Smooth muscle cell (in vitro differentiated cells): ENCODE measurements around the gene ENDOV. TPM values are rescaled to one million over a fixed set of nuclear protein-coding genes. Genes with fewer than 3 reads are reported as not detected.

Source experiments
- DNase-seq: peaks from one replicate; lab custom pipeline; 2025; ENCODE audit not compliant: unreplicated experiment; lab: John Stamatoyannopoulos, UW
- H2AFZ ChIP-seq: fragments of 200-600 bp; sonication (generic); 2 replicates; pipeline ENCODE4 v1.6.0; 2016; ENCODE audit warnings: antibody characterized with exemption, low read depth, mild to moderate bottlenecking
- H3F3A ChIP-seq: fragments of 200-600 bp; sonication (generic); 2 replicates; pipeline ENCODE4 v1.6.0; 2017; ENCODE audit warnings: antibody characterized with exemption, low read depth
- H3K27ac ChIP-seq: fragments of 200-600 bp; sonication (generic); 2 replicates; pipeline ENCODE4 v1.5.1; 2016; ENCODE audit warnings: low read depth, mild to moderate bottlenecking
- H3K27me3 ChIP-seq: fragments of 200-600 bp; sonication (generic); 2 replicates; pipeline ENCODE4 v1.6.1; 2016; ENCODE audit warnings: low read depth, mild to moderate bottlenecking
- H3K36me3 ChIP-seq: fragments of 200-600 bp; sonication (generic); 2 replicates; pipeline ENCODE4 v1.5.1; 2016; ENCODE audit warnings: low read depth
- H3K4me1 ChIP-seq: fragments of 200-600 bp; sonication (generic); 2 replicates; pipeline ENCODE4 v1.5.1; 2016; ENCODE audit warnings: low read depth
- H3K4me2 ChIP-seq: fragments of 200-600 bp; sonication (generic); 2 replicates; pipeline ENCODE4 v1.6.0; 2016; ENCODE audit warnings: mild to moderate bottlenecking
- H3K4me3 ChIP-seq: fragments of 200-600 bp; sonication (generic); 2 replicates; pipeline ENCODE4 v1.5.1; 2016; ENCODE audit warnings: mild to moderate bottlenecking
- H3K79me2 ChIP-seq: fragments of 200-600 bp; sonication (generic); 2 replicates; pipeline ENCODE4 v1.6.0; 2016; ENCODE audit warnings: low read depth, mild to moderate bottlenecking
- H3K9ac ChIP-seq: fragments of 200-600 bp; sonication (generic); 2 replicates; pipeline ENCODE4 v1.6.0; 2016; ENCODE audit warnings: low read depth
- H3K9me3 ChIP-seq: fragments of 200-600 bp; sonication (generic); replicated peaks from 2 replicates; pipeline ENCODE4 v1.5.1; 2016; ENCODE audit warnings: low read depth
- H4K20me1 ChIP-seq: fragments of 200-600 bp; sonication (generic); 2 replicates; pipeline ENCODE4 v1.6.0; 2016; ENCODE audit warnings: low read depth
- WGBS: methylation state at CpG from one replicate; pipeline ENCODE4 v1.1.7; 2016; ENCODE audit warnings: low lambda C conversion rate; 5-methylcytosine and 5-hydroxymethylcytosine counted together
- polyA plus RNA-seq: library from polyadenylated mRNA; unstranded; fragments of >200 nt; fragmentation: Nextera tagmentation; extraction: Ambion mirVana; gene quantifications from 2 replicates; pipeline ENCODE4 v1.2.1, GENCODE V29; 2016
- total RNA-seq: library from RNA; depleted of rRNA; stranded (reverse); fragments of >200 nt; gene quantifications from 2 replicates; pipeline ENCODE4 v1.2.3, GENCODE V29; 2014
- TF ChIP-seq, protein P1 (sequence below): fragments of 200-600 bp; sonication (generic); IDR thresholded peaks from 2 replicates; pipeline ENCODE4 v1.5.1; 2017; ENCODE audit warnings: borderline replicate concordance, mild to moderate bottlenecking, antibody characterized with exemption; ENCODE audit not compliant: insufficient read depth, poor library complexity, severe bottlenecking

ENDOV gene
- total and polyA plus RNA-seq, 2 experiments from 2014 or later, result 31.6 to 59.7 TPM

DNA sequence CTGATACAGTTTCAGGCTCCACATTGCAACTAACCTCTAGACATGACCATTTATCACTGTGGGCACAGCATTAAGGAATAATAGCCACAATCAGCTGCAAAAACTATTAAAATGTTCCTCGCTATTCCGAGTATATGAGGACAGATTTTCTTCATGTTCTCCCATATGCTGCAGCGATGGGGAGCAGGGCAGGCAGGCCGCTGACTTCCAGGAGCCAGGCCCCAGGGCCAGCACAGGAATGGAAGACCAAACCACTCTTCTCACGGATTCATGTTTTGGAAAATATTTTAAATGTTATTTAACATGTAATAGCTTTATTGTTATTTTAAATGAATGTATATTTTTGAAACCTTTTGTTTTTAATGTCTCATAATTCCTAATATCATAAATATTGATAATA lies 43.8 kb upstream of the ENDOV start:
- Histone ChIP-seq H4K20me1 (no peaks in the 10 kb centered on the region), H3K36me3 (peaks cover 34% of the 10 kb centered on the region), H3K79me2 (no peaks in the 10 kb centered on the region), H3K4me3 (no peak overlapping the region), H3K9ac (no peak overlapping the region), H3K27me3 (no peaks in the 10 kb centered on the region), H3K9me3 (no peaks in the 10 kb centered on the region), H2AFZ (no peak overlapping the region), H3K4me1 (no peaks in the 10 kb centered on the region), H3K4me2 (no peak overlapping the region), H3K27ac (no peak overlapping the region), H3F3A (no peaks in the 10 kb centered on the region)
- no peak for DNase-seq
- TF ChIP-seq, protein P1, sequence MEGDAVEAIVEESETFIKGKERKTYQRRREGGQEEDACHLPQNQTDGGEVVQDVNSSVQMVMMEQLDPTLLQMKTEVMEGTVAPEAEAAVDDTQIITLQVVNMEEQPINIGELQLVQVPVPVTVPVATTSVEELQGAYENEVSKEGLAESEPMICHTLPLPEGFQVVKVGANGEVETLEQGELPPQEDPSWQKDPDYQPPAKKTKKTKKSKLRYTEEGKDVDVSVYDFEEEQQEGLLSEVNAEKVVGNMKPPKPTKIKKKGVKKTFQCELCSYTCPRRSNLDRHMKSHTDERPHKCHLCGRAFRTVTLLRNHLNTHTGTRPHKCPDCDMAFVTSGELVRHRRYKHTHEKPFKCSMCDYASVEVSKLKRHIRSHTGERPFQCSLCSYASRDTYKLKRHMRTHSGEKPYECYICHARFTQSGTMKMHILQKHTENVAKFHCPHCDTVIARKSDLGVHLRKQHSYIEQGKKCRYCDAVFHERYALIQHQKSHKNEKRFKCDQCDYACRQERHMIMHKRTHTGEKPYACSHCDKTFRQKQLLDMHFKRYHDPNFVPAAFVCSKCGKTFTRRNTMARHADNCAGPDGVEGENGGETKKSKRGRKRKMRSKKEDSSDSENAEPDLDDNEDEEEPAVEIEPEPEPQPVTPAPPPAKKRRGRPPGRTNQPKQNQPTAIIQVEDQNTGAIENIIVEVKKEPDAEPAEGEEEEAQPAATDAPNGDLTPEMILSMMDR, result no peak
- 97% methylated on average over 5 of the region's 5 CpGs for WGBS

DNA sequence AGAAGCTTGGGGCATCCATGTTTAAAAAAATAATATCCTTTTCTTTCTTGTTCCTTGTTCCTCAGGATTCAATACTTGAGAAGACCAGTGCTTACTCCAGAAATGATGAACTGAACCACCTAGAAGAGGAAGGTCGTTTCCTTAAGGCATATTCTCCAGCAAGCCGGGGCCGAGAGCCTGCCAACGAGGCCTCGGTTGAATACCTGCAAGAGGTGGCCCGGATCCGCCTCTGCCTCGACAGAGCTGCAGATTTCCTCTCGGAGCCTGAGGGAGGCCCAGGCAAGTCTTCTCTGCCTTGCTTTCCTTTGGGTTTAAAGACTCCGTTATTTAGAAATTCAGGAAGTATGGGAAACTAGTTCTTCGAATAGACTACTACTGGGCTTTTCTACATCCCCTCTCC lies 42.5 kb upstream of the ENDOV start:
- H3K27ac ChIP-seq, result no peak overlapping the region
- no peak overlapping the region for H3K4me2 ChIP-seq
- TF ChIP-seq, protein P1, result no peak
- no peak overlapping the region for H3K4me3 ChIP-seq
- 92% methylated on average over 11 of the region's 11 CpGs for WGBS
- no peaks in the 10 kb centered on the region for H3K27me3 ChIP-seq
- no peak for DNase-seq
- H2AFZ ChIP-seq, result no peak overlapping the region
- H3K79me2 ChIP-seq, result no peaks in the 10 kb centered on the region
- H3K4me1 ChIP-seq, result no peaks in the 10 kb centered on the region
- no peaks in the 10 kb centered on the region for H3K9me3 ChIP-seq
- H3F3A ChIP-seq, result no peaks in the 10 kb centered on the region
- H3K9ac ChIP-seq, result no peak overlapping the region
- no peaks in the 10 kb centered on the region for H4K20me1 ChIP-seq
- peaks cover 34% of the 10 kb centered on the region for H3K36me3 ChIP-seq

DNA sequence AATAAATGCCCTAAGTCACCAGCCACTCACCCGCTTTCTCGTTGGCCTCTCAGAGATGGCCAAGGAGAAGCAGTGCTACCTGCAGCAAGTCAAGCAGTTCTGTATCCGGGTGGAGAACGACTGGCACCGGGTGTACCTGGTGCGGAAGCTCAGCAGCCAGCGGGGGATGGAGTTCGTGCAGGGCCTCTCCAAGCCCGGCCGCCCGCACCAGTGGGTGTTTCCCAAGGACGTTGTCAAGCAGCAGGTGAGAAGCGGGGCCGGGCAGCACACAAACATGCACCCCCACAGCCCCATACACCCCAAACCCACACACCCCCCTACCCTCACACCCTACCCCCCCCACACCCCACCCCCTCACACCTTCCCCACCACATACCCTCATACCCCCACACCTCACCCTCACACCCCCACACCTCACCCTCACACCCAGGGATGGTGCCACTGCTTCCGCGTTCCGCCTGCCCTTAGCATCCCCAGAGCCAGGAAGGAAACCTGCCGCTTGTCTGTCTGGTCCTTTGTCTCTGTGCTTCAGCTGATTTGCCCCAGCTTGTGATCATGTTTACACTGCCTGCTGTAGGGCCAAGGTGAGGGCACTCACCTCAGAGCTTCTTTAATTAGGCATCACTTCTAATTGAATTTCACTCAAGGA lies 41.9 kb upstream of the ENDOV start:
- no peak overlapping the region for H3K4me3 ChIP-seq
- no peak overlapping the region for H3K27ac ChIP-seq
- no peaks in the 10 kb centered on the region for H4K20me1 ChIP-seq
- peaks cover 29% of the 10 kb centered on the region for H3K36me3 ChIP-seq
- WGBS, result 97% methylated on average over 17 of the region's 18 CpGs
- no peaks in the 10 kb centered on the region for H3K4me1 ChIP-seq
- TF ChIP-seq, protein P1, result no peak
- DNase-seq, result no peak
- no peaks in the 10 kb centered on the region for H3K79me2 ChIP-seq
- no peaks in the 10 kb centered on the region for H3K27me3 ChIP-seq
- H2AFZ ChIP-seq, result no peak overlapping the region
- no peak overlapping the region for H3K4me2 ChIP-seq
- H3F3A ChIP-seq, result no peaks in the 10 kb centered on the region
- H3K9ac ChIP-seq, result no peak overlapping the region
- no peaks in the 10 kb centered on the region for H3K9me3 ChIP-seq

DNA sequence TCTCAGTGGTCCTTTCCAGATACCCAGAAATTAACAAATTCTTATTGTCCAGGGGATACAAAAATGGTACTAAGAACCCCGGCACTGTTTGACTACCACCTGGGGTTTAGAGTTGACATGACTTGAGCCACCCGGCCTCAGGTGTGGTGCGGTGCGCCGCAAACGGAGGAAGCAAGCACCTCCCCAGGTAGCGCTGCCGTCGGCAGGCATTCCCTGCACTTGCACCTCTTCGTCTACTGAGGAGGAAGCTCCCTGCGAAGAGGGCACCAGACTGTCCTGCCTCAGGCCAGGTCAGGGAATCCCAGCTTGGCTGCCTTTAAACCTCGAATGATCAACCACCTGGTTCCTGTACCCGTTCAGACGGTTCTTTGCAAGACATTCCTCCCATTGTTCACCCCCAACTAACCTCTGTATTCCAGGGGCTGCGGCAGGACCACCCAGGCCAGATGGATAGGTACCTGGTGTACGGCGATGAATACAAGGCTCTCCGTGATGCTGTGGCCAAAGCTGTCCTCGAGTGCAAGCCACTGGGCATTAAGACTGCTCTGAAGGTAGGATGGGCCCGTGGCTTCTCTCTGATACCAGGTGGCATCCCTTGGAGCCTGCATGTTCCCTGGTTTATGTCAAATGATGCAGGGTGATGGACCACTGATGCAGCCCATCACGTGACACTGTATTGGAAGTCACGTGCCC lies 40.8 kb upstream of the ENDOV start:
- peaks cover 31% of the 10 kb centered on the region for H3K36me3 ChIP-seq

More for the DNA sequence above, 40.8 kb upstream of the ENDOV start:
- Histone ChIP-seq H3K27me3 (no peaks in the 10 kb centered on the region), H3K4me3 (no peak overlapping the region), H3K79me2 (no peaks in the 10 kb centered on the region), H3K27ac (no peak overlapping the region), H3K4me1 (no peaks in the 10 kb centered on the region), H3K9ac (no peak overlapping the region), H2AFZ (no peak overlapping the region), H3K4me2 (no peak overlapping the region), H4K20me1 (no peaks in the 10 kb centered on the region), H3F3A (no peaks in the 10 kb centered on the region), H3K9me3 (no peaks in the 10 kb centered on the region)
- 97% methylated on average over 22 of the region's 22 CpGs for WGBS
- TF ChIP-seq, protein P1, result no peak
- no peak for DNase-seq
